GM18502 (cell line): ENCODE measurements around the gene MEIOB.
"Not testable (repeated sequence)": the region's sequence is repeated elsewhere in the genome, so short reads cannot be mapped to it uniquely, and the experiment has no call there.

Experiments
- ATAC-seq: cut with Tn5 transposase; IDR thresholded peaks from one replicate; pipeline ENCODE4 v1.9.1; 2021; ENCODE audit warnings: mild to moderate bottlenecking; ENCODE audit not compliant: unreplicated experiment, poor library complexity

The MEIOB gene

GRCh38 chr16:1871974-1872635 lies at the start of gene MEIOB:
Gene MEIOB (minus strand): TSS chr16:1872164. CDS start chr16:1868175, 3,989 bp downstream.
- no peak for ATAC-seq

GRCh38 chr16:1920727-1921171 lies 48.8 kb upstream of the MEIOB start:
- no peak for ATAC-seq

- not testable (repeated sequence) for ATAC-seq
Observed at GRCh38 chr16:1920122-1920521, 48.2 kb upstream of the MEIOB start.

GRCh38 chr16:1919327-1919998 lies 47.5 kb upstream of the MEIOB start:
- ATAC-seq, result no peak

GRCh38 chr16:1918351-1919326 lies 46.7 kb upstream of the MEIOB start, which contains the start of gene HS3ST6:
Gene HS3ST6 (minus strand): TSS chr16:1918415. CDS start chr16:1918323, 92 bp downstream.
- ATAC-seq, result no peak

GRCh38 chr16:1917665-1918350 lies 45.8 kb upstream of the MEIOB start:
- no peak for ATAC-seq

- no peak for ATAC-seq
Observed at GRCh38 chr16:1917056-1917664, 45.2 kb upstream of the MEIOB start.

- ATAC-seq, result no peak
Observed at GRCh38 chr16:1916640-1916990, 44.7 kb upstream of the MEIOB start.

GRCh38 chr16:1915732-1916639 lies 44.0 kb upstream of the MEIOB start:
- ATAC-seq, result no peak

- ATAC-seq, result no peak
Observed at GRCh38 chr16:1914988-1915387, 43.0 kb upstream of the MEIOB start.

- ATAC-seq, result no peak
Observed at GRCh38 chr16:1914084-1914608, 42.2 kb upstream of the MEIOB start.

- ATAC-seq, result no peak
Observed at GRCh38 chr16:1913327-1914083, 41.5 kb upstream of the MEIOB start.

- ATAC-seq, result no peak
Observed at GRCh38 chr16:1912215-1912543, 40.2 kb upstream of the MEIOB start.

- no peak for ATAC-seq
Observed at GRCh38 chr16:1911467-1912214, 39.7 kb upstream of the MEIOB start.

GRCh38 chr16:1909561-1910231 lies 37.7 kb upstream of the MEIOB start:
- no peak for ATAC-seq

GRCh38 chr16:1908983-1909382 lies 37.0 kb upstream of the MEIOB start:
- ATAC-seq, result no peak

GRCh38 chr16:1908184-1908583 lies 36.2 kb upstream of the MEIOB start:
- ATAC-seq, result no peak
